HG03575 (cell line): ENCODE data around the gene LLGL2.
"Not testable (repeated sequence)": the region's sequence is repeated elsewhere in the genome, so short reads cannot be mapped to it uniquely, and the experiment has no call there.

Source experiments
- ATAC-seq: cut with Tn5 transposase; IDR thresholded peaks from one replicate; pipeline ENCODE4 v1.9.1; 2021; ENCODE audit not compliant: unreplicated experiment, insufficient number of reproducible peaks, low FRiP score; ENCODE audit errors: extremely low read depth

LLGL2 gene

GRCh38 chr17:75576661-75577060, 51.2 kb downstream of the LLGL2 start:
- no peak for ATAC-seq

- not testable (repeated sequence) for ATAC-seq
These were observed 55.7 kb downstream of the LLGL2 start for GRCh38 chr17:75581121-75581725.

GRCh38 chr17:75583197-75583596, 57.7 kb downstream of the LLGL2 start:
- ATAC-seq: not testable (repeated sequence)

- ATAC-seq: no peak
These were observed 59.3 kb downstream of the LLGL2 start for GRCh38 chr17:75584849-75585175.

GRCh38 chr17:75587675-75588595, 62.4 kb downstream of the LLGL2 start, which contains the start of gene MYO15B:
MYO15B (plus strand) TSS chr17:75587800; CDS start chr17:75588058, 258 bp downstream.
- no peak for ATAC-seq

- no peak for ATAC-seq
These were observed 63.1 kb downstream of the LLGL2 start for GRCh38 chr17:75588596-75589011.

GRCh38 chr17:75589012-75589918, 63.8 kb downstream of the LLGL2 start:
- no peak for ATAC-seq

GRCh38 chr17:75589919-75590303, 64.4 kb downstream of the LLGL2 start:
- no peak for ATAC-seq

GRCh38 chr17:75590314-75590761, 64.8 kb downstream of the LLGL2 start:
- no peak for ATAC-seq

- no peak for ATAC-seq
These were observed 65.6 kb downstream of the LLGL2 start for GRCh38 chr17:75590849-75591721.

GRCh38 chr17:75591722-75592302, 66.3 kb downstream of the LLGL2 start:
- ATAC-seq: no peak

GRCh38 chr17:75592348-75593020, 67.0 kb downstream of the LLGL2 start:
- no peak for ATAC-seq

GRCh38 chr17:75593430-75593829, 67.9 kb downstream of the LLGL2 start:
- not testable (repeated sequence) for ATAC-seq

GRCh38 chr17:75594499-75595283, 69.2 kb downstream of the LLGL2 start:
- ATAC-seq: no peak

- no peak for ATAC-seq
These were observed 69.9 kb downstream of the LLGL2 start for GRCh38 chr17:75595284-75595919.

GRCh38 chr17:75595920-75596313, 70.4 kb downstream of the LLGL2 start:
- no peak for ATAC-seq
